ENCODE results near the gene SH3RF1. TPM values are rescaled to one million over a fixed set of nuclear protein-coding genes. Genes with fewer than 3 reads are reported as not detected.

SH3RF1 gene
- total RNA-seq, 6 experiments from 2014 or later, result 54.5 to 67.1 (median 57.1) TPM

DNA sequence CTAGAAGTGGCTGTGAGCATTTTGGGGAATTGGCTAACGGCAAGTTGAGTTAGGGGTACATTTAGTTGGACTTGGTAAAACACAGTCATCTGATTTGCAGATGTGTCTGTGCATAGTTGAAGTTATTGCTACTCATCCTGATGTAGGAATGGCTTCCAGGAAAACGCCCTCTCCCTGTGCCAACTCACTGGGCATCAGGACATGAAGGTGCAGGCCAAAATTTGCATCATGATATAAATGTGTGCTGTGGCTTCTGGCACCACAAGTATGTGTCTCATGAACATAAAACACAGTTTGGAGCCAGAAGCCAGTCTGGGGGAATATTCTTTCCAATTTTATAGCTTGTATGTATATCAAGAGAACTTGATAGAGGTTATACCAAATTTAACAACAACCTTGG is 206.5 kb downstream of the SH3RF1 start:
- DNase-seq, result no peak
- Mint-ChIP-seq H3K36me3 (ENCODE audit: low read depth) (no peaks in the 10 kb centered on the region), H3K27me3 (ENCODE audit: insufficient read depth) (peaks cover 3% of the 10 kb centered on the region), H3K27ac (no peak overlapping the region), H3K9me3 (no peaks in the 10 kb centered on the region), H3K4me3 (no peak overlapping the region), H3K4me1 (ENCODE audit: low read depth) (peaks cover 55% of the 10 kb centered on the region)
- TF ChIP-seq, protein P1, sequence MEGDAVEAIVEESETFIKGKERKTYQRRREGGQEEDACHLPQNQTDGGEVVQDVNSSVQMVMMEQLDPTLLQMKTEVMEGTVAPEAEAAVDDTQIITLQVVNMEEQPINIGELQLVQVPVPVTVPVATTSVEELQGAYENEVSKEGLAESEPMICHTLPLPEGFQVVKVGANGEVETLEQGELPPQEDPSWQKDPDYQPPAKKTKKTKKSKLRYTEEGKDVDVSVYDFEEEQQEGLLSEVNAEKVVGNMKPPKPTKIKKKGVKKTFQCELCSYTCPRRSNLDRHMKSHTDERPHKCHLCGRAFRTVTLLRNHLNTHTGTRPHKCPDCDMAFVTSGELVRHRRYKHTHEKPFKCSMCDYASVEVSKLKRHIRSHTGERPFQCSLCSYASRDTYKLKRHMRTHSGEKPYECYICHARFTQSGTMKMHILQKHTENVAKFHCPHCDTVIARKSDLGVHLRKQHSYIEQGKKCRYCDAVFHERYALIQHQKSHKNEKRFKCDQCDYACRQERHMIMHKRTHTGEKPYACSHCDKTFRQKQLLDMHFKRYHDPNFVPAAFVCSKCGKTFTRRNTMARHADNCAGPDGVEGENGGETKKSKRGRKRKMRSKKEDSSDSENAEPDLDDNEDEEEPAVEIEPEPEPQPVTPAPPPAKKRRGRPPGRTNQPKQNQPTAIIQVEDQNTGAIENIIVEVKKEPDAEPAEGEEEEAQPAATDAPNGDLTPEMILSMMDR (IDR thresholded peaks at IDR 0.05), result no peak

GRCh38 chr4:169063441-169063840 is 207.3 kb downstream of the SH3RF1 start:
- no peaks in the 10 kb centered on the region for H3K9me3 Mint-ChIP-seq
- no peak overlapping the region for H3K4me3 Mint-ChIP-seq
- H3K27me3 Mint-ChIP-seq (ENCODE audit: insufficient read depth), result peaks cover 2% of the 10 kb centered on the region
- no peak overlapping the region for H3K27ac Mint-ChIP-seq
- DNase-seq, result no peak
- peaks cover 51% of the 10 kb centered on the region for H3K4me1 Mint-ChIP-seq (ENCODE audit: low read depth)
- TF ChIP-seq, protein P1 (IDR thresholded peaks at IDR 0.05), result no peak
- no peaks in the 10 kb centered on the region for H3K36me3 Mint-ChIP-seq (ENCODE audit: low read depth)

GRCh38 chr4:169062897-169063244 is 207.9 kb downstream of the SH3RF1 start:
- H3K36me3 Mint-ChIP-seq (ENCODE audit: low read depth), result no peaks in the 10 kb centered on the region
- peaks cover 2% of the 10 kb centered on the region for H3K27me3 Mint-ChIP-seq (ENCODE audit: insufficient read depth)
- TF ChIP-seq, protein P1 (IDR thresholded peaks at IDR 0.05), result no peak
- H3K4me1 Mint-ChIP-seq (ENCODE audit: low read depth), result peaks cover 46% of the 10 kb centered on the region
- H3K4me3 Mint-ChIP-seq, result peak overlapping the region; percentile 75
- H3K9me3 Mint-ChIP-seq, result no peaks in the 10 kb centered on the region
- H3K27ac Mint-ChIP-seq, result peak overlapping the region; percentile 55
- no peak for DNase-seq

DNA sequence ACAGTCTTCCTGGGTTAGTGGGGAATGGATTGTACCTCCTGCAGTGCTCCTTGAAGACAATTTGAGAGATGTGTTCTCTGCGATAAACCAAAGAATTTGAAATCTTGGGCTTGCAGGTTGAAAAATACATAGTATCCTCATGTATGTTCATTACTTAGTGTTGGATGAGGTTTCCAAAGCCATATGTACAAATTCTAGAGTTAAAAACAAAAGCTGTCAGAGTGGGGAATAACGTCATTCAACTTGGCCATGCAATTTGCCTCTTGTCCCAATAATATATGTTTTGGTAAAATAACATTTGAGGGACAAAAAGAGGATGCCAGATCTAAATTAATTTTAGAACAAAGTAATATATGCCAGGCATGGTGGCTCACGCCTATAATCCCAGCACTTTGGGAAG is 209.4 kb downstream of the SH3RF1 start:
- H3K36me3 Mint-ChIP-seq (ENCODE audit: low read depth), result no peaks in the 10 kb centered on the region
- peaks cover 2% of the 10 kb centered on the region for H3K27me3 Mint-ChIP-seq (ENCODE audit: insufficient read depth)
- no peak overlapping the region; the same call in 1 of the 2 replicates for H3K27ac Mint-ChIP-seq
- H3K4me1 Mint-ChIP-seq (ENCODE audit: low read depth), result peaks cover 46% of the 10 kb centered on the region
- no peaks in the 10 kb centered on the region for H3K9me3 Mint-ChIP-seq
- H3K4me3 Mint-ChIP-seq, result no peak overlapping the region
- TF ChIP-seq, protein P1 (IDR thresholded peaks at IDR 0.05), result no peak
- DNase-seq, result no peak

DNA sequence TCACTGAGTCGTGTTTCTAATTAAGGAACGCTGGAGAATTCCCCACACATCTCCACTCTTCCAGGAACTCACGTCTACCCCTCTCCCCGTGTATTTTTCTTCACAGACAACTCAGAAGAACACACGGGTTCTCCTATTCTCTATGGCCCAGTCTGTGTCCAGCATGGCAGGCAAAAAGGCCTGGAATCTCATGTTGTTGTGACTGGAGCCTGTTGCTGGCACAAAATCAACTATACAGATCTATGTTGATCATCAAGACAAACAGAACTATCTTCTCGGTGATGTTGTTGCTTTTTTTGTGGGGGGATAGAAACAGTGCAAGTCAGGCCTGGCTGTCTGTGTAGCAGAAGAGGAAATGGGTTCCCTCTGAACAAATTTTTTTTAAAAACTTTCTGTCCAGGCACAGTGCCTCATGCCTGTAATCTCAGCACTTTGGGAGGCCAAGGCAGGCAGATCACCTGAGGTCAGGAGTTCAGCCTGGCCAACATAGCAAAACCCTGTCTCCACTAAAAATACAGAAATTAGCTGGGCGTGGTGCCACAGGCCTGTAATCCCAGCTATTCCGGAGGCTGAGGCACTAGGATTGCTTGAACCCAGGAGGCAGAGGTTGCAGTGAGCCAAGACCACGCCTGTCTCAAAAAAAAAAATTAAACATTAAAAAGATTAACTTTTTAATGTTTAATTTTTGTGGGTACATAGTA is 210.2 kb downstream of the SH3RF1 start:
- no peak for DNase-seq
- Mint-ChIP-seq H3K4me1 (ENCODE audit: low read depth) (peaks cover 46% of the 10 kb centered on the region), H3K36me3 (ENCODE audit: low read depth) (no peaks in the 10 kb centered on the region), H3K4me3 (peak overlapping the region; percentile 74; the same call in 1 of the 2 replicates), H3K27ac (peak overlapping the region; percentile 85), H3K9me3 (no peaks in the 10 kb centered on the region), H3K27me3 (ENCODE audit: insufficient read depth) (peaks cover 2% of the 10 kb centered on the region)
- TF ChIP-seq, protein P1 (IDR thresholded peaks at IDR 0.05), result no peak

All from HFFc6 (cell line).